ENCODE results near the gene ABLIM2.

The ABLIM2 gene

GRCh38 chr4:8158710-8159536 is at the start of gene ABLIM2:
Gene ABLIM2 (minus strand): TSS chr4:8158813. CDS start chr4:8158689, 124 bp downstream.
- peak; percentile 98 for DNase-seq (ENCODE audit: low read depth)

- no peak for DNase-seq (ENCODE audit: low read depth)
Observed at GRCh38 chr4:8207314-8207713, 48.7 kb upstream of the ABLIM2 start.

- no peak for DNase-seq (ENCODE audit: low read depth)
Observed at GRCh38 chr4:8205749-8206611, 47.4 kb upstream of the ABLIM2 start.

GRCh38 chr4:8205241-8205707 is 46.7 kb upstream of the ABLIM2 start:
- no peak for DNase-seq (ENCODE audit: low read depth)

- no peak for DNase-seq (ENCODE audit: low read depth)
Observed at GRCh38 chr4:8204576-8205227, 46.1 kb upstream of the ABLIM2 start.

- no peak for DNase-seq (ENCODE audit: low read depth)
Observed at GRCh38 chr4:8203817-8204216, 45.2 kb upstream of the ABLIM2 start.

- DNase-seq (ENCODE audit: low read depth): no peak
Observed at GRCh38 chr4:8203052-8203401, 44.4 kb upstream of the ABLIM2 start.

GRCh38 chr4:8202108-8203051 is 43.8 kb upstream of the ABLIM2 start:
- DNase-seq (ENCODE audit: low read depth): no peak

- DNase-seq (ENCODE audit: low read depth): peak; percentile 29
Observed at GRCh38 chr4:8201321-8201781, 42.7 kb upstream of the ABLIM2 start.

- DNase-seq (ENCODE audit: low read depth): no peak
Observed at GRCh38 chr4:8200302-8200975, 41.8 kb upstream of the ABLIM2 start.

- no peak for DNase-seq (ENCODE audit: low read depth)
Observed at GRCh38 chr4:8199594-8200301, 41.1 kb upstream of the ABLIM2 start.

GRCh38 chr4:8198906-8199593 is 40.4 kb upstream of the ABLIM2 start, which contains the start of gene SH3TC1:
Gene SH3TC1 (plus strand): TSS chr4:8199290. CDS start chr4:8205195, 5,905 bp downstream.
- peak; percentile 21 for DNase-seq (ENCODE audit: low read depth)

- DNase-seq (ENCODE audit: low read depth): no peak
Observed at GRCh38 chr4:8198206-8198905, 39.7 kb upstream of the ABLIM2 start.

- DNase-seq (ENCODE audit: low read depth): no peak
Observed at GRCh38 chr4:8197521-8197920, 38.9 kb upstream of the ABLIM2 start.

GRCh38 chr4:8195841-8196458 is 37.3 kb upstream of the ABLIM2 start:
- DNase-seq (ENCODE audit: low read depth): no peak

- no peak for DNase-seq (ENCODE audit: low read depth)
Observed at GRCh38 chr4:8195431-8195830, 36.8 kb upstream of the ABLIM2 start.

- no peak for DNase-seq (ENCODE audit: low read depth)
Observed at GRCh38 chr4:8194306-8195242, 36.0 kb upstream of the ABLIM2 start.
